HG03521 (cell line): ENCODE measurements around the gene GALNT2.

Experiments
- ATAC-seq: cut with Tn5 transposase; IDR thresholded peaks from one replicate; pipeline ENCODE4 v1.9.1; 2021; ENCODE audit warnings: mild to moderate bottlenecking, moderate library complexity; ENCODE audit not compliant: unreplicated experiment

The GALNT2 gene

DNA sequence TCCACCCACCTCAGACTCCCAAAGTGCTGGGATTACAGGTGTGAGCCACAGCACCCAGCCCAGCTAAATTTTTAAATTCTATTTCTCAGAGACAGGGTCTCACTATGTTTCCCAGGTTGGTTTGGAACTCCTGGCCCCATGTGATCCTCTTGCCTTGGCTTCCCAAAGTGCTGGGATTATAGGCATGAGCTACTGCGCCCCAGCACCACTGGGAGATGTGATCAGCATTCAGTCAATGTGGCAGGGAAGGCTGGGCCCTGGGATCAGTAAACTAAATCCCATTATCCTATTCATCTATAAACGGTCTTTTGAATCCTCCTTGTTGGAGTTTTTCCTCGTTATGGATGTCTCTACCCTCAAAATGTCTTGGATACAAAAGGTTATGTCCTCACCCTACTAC, 245.6 kb downstream of the GALNT2 start:
- ATAC-seq = no peak

DNA sequence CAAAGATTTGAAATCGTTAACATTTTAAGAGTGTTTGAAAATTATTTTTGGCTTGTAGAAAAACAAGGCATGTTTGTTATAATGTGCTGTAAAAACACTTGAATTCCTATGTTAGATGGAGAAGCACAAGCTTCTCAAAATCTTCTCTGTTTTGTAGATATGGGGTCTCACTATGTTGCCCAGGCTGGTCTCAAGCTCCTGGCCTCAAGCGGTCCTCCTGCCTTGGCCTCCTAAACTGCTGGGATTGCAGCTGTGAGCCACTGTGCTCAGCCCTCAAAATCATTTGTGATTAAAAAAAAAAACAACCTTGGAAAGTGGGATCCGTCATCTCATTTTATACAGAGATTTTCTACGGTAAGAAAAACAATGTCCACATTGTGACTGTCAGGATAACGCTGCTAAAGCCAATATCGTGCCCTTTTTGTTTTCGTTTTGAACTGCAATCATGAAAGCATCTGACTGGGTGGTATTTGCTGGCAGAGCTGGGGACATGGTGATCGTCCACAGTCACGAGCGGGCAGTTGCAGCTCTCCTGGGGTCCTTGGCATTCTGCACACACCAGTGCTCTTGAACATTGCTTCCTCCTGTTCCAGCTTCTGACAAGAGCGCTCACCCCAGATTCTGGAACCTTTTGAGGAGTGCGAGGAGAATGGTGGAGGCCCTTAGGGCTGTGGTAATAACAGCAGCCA, 246.6 kb downstream of the GALNT2 start:
- ATAC-seq = no peak

GRCh38 chr1:230314142-230314470, 247.1 kb downstream of the GALNT2 start:
- ATAC-seq = no peak

- ATAC-seq = no peak
These were observed 248.1 kb downstream of the GALNT2 start for GRCh38 chr1:230315099-230315498.

GRCh38 chr1:230316864-230317745, 250.1 kb downstream of the GALNT2 start:
- ATAC-seq = no peak

DNA sequence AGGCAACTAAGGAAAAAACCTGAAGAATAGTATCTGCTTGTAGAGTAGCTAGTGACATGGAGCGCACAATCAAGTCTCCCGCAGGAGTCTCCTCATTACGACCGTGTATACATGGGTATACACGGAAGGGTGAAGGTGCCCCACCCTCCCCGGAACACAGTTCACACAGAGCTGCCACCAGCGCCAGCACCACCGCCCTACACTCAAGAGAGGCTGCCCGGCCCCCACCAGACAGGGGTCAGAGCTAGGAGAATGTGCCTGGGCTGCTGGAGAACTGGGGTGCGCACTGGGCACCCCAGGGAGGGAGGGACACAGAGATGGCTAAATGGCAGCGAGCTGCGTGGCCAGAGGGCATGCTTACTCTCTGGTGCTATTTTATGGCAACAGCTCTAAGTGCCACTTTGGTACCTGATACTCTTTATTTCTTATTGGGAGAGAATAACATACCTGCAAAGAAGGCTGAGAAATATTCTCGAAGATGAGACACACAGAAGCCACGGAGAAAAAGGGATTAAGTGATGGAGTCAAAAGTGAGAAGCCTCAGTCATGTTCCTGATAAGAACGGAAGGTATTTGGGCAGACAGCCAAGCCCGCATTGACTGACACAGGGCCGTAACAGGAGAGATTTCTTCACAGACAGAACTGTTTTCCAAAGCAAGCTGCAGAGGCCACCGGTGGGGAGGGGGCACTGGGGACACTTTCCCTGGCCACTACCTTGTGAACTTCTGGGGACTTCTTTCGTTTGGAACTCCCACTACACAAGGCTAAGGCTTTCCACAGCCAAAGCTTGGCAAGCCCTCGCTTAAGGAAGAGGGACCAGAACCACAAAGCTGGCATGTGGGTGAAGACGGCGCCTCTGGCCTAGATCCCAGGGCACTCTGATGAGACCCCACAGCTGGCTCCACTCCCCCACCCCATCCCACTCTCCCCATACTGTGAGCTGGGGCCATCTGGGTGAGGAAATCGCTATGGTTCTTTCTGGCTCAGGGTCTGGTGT, 251.1 kb downstream of the GALNT2 start:
- ATAC-seq = no peak

- ATAC-seq = no peak
These were observed 252.1 kb downstream of the GALNT2 start for GRCh38 chr1:230319014-230319747.

DNA sequence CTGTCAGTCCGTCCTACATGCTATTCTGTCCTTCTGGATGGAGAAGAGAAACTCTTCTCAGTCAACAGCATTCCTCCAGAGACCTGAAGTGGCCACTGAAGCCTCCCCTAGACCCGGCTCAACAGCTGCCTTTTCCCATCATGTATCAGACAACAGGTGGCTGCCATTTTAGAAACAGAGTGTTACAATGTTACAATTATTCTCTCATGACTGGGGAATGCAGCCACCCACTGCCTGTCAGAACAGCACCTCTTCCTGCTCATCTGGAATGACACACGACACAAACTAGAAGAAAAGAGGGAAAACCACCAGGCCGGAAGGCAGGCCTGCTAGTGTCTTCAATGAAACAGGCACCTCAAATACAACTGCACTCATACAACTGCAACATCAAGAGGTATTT, 253.8 kb downstream of the GALNT2 start:
- ATAC-seq = no peak

- ATAC-seq = no peak
These were observed 254.3 kb downstream of the GALNT2 start for GRCh38 chr1:230321341-230321740.

- no peak for ATAC-seq
These were observed 254.8 kb downstream of the GALNT2 start for GRCh38 chr1:230321741-230322420.

GRCh38 chr1:230322421-230322756, 255.4 kb downstream of the GALNT2 start:
- no peak for ATAC-seq

GRCh38 chr1:230322967-230323547, 256.0 kb downstream of the GALNT2 start:
- no peak for ATAC-seq

DNA sequence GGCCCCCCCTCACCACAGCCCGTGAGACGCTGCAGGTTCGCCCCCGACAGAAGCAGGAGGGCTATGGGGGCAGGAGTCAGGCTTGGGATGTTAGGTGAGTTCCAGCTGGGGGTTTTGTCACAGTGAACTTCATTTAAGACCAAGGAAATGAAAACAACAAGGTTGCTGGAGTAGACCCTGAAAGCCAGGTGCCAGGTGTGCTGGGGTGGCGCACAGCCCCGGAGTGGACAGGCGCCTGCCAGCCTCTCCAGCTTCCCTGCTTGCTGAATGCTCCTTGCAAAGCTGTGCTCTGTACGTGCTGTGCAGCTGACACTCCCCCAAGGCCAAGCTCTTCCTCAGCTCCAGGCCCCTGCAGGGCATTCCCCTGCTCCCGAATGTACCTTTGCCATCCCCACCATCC, 256.6 kb downstream of the GALNT2 start:
- ATAC-seq = no peak

GRCh38 chr1:230326971-230327891, 260.2 kb downstream of the GALNT2 start:
- no peak for ATAC-seq

DNA sequence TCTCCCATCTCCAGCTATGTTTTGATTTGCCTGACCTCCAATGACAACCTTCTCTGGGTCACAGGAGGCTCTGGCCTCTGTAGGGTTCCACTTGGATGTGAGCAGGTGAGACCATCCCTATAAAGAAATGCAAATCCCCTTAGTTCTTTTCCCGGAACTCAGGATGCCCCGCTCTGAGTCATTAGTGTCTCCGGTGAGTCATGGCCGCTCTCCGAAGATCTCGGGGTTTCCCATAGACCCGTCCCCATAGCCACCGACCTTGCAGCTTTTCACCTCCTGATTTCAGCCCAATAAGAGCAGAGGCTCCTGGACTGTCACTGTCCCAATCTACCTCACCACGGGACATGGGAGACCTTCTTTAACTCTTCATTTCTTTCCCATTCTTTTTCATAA, 260.9 kb downstream of the GALNT2 start:
- ATAC-seq = no peak

DNA sequence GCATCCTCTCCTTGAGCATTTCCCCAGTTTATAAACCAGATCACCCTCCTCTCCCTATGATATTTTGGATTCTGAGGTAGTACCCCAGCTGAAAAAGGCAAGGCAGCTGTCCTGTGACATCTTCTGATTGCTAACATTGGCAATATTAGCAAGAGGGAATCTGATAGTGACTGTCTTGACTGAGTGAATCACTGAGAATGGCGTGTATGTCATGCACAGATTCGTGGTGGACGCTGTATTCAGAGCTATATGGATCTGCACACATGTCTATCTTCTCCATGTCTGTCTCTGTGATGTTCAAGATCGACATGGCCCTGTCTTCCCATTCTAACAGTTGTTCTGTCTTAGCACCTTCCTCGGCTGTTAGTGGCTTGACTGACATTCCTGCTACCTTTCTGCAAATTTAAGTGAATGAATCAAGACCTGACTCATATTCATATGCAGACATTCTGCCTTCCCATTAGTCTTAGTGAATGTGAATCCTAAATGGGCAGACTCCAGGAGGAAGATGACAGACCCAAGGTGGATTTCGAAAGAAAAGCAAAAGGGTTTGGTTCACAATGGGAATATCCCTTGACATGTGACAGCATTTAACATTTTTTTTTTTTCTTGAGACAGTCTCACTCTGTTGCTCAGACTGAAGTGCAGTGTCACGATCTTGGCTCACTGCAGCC, 261.4 kb downstream of the GALNT2 start:
- no peak for ATAC-seq

DNA sequence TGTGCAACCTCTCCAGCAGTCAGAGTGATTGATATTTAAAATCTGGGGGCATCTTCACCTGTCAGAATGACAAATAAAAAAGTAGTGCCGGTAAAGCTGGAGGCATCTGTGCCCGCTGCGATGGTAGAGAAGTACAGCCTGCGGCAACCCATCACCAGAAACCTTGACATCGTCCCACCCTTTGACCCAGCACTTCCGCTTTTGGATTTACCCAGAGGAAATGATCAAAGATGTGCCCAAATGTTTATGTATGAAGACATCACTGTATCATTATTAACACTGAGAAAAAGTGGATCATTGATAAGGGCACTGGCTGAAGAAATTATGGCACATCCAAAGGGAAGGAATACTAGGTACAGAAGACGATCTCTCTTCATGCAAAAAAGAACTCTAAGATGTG, 263.1 kb downstream of the GALNT2 start:
- no peak for ATAC-seq
